Thyroid gland (tissue), 4 donors: Measurements from ENCODE around the gene GRIA4.
"Not testable (repeated sequence)": the region's sequence is repeated elsewhere in the genome, so short reads cannot be mapped to it uniquely, and the experiment has no call there.

Experiments used
- CTCF ChIP-seq, 6 experiments: fragments of 200-600 bp in 3 of 6; fragments of 450-650 bp in 3 of 6; sonication (generic) in 3 of 6; IDR thresholded peaks; one replicate each; pipeline ENCODE4 v1.5.1; 2016 to 2019; ENCODE audit warnings: antibody characterized with exemption in 6 of 6, mild to moderate bottlenecking in 2 of 6, inconsistent platforms in 1 of 6, moderate library complexity in 1 of 6
- POLR2A ChIP-seq, 2 donors: fragments of 450-650 bp; IDR thresholded peaks; one replicate each; pipeline ENCODE4 v1.6.1; 2017; ENCODE audit warnings: antibody characterized with exemption in 2 of 2, mild to moderate bottlenecking in 2 of 2, moderate library complexity in 1 of 2

- TF ChIP-seq CTCF, POLR2A (IDR thresholded peaks at IDR 0.05): not testable (repeated sequence)
Observed at GRCh38 chr11:105878927-105879326, 269.1 kb downstream of the GRIA4 start.
